A549 (cell line): ENCODE measurements around the gene MUC5AC. TPM values are rescaled to one million over a fixed set of nuclear protein-coding genes. Genes with fewer than 3 reads are reported as not detected.

Experiments used
- ATAC-seq, 2 experiments: fragments of 200-7000 bp in 1 of 2; fragments of >200 bp in 1 of 2; cut with Nextera tagmentation in 1 of 2; cut with Tn5 transposase in 1 of 2; 3 replicates each; pipeline versions ENCODE4 v1.8.0 to v1.9.1; 2018 to 2020; ENCODE audit warnings: mild to moderate bottlenecking in 1 of 2, moderate library complexity in 1 of 2
- CTCF ChIA-PET: fragments of 300-600 bp; sonication (Branson Sonifier 250); formaldehyde crosslinking; extraction: SDS; loops from one replicate; lab custom pipeline; 2021; ENCODE audit warnings: antibody characterized with exemption, inconsistent platforms; lab: Yijun Ruan, JAX
- POLR2A ChIA-PET: fragments of 350-600 bp; formaldehyde crosslinking; extraction: SDS; loops from one replicate; lab custom pipeline; 2021; ENCODE audit warnings: antibody characterized with exemption, inconsistent platforms; lab: Yijun Ruan, JAX
- DNase-seq, 2 experiments: peaks; one replicate each; pipeline versions ENCODE4 v3.0.0 to v3.0.0-alpha.2; 2011 to 2016; ENCODE audit warnings: low read depth in 1 of 2, low spot score in 1 of 2
- FAIRE-seq: peaks from 2 replicates; lab custom pipeline; 2011; peaks lifted over from hg19 to GRCh38; lab: Jason Lieb, UNC
- H3K27ac ChIP-seq, 2 experiments: fragments of >200 bp; sonication (Bioruptor Twin); formaldehyde crosslinking; 3 replicates each; pipeline ENCODE4 v1.5.1; 2016 to 2017
- H3K4me1 ChIP-seq: fragments of >200 bp; sonication (Bioruptor Twin); formaldehyde crosslinking; 3 replicates; pipeline ENCODE4 v1.6.1; 2016
- H3K4me2 ChIP-seq: fragments of >200 bp; sonication (Bioruptor Twin); formaldehyde crosslinking; 3 replicates; pipeline ENCODE4 v1.6.1; 2016
- H3K4me3 ChIP-seq: fragments of >200 bp; sonication (Bioruptor Twin); formaldehyde crosslinking; 3 replicates; pipeline ENCODE4 v1.5.1; 2016
- H3K9me3 ChIP-seq: fragments of >200 bp; sonication (Bioruptor Twin); formaldehyde crosslinking; 3 replicates; pipeline ENCODE4 v1.6.1; 2016
- CHD2 ChIP-seq: fragments of 150-350 bp; IDR thresholded peaks from 2 replicates; pipeline ENCODE4 v1.6.1; 2014; ENCODE audit warnings: low read length; ENCODE audit not compliant: partially characterized antibody
- CHD4 ChIP-seq: fragments of 200-600 bp; sonication (generic); IDR thresholded peaks from 2 replicates; pipeline ENCODE4 v1.6.1; 2016; ENCODE audit warnings: antibody characterized with exemption, mild to moderate bottlenecking, borderline replicate concordance
- EHF ChIP-seq: fragments of 250-450 bp; sonication (Bioruptor Pico); IDR thresholded peaks from 2 replicates; pipeline ENCODE4 v1.5.0; 2020; ENCODE audit warnings: mild to moderate bottlenecking
- ESRRA ChIP-seq: fragments of 150-350 bp; IDR thresholded peaks from 2 replicates; pipeline ENCODE4 v1.6.1; 2014; ENCODE audit warnings: mild to moderate bottlenecking, low read length, borderline replicate concordance
- GATA3 ChIP-seq: IDR thresholded peaks from 2 replicates; pipeline ENCODE4 v1.6.1; 2012; ENCODE audit warnings: borderline replicate concordance
- HDAC2 ChIP-seq: fragments of 200-600 bp; sonication (generic); IDR thresholded peaks from 2 replicates; pipeline ENCODE4 v1.6.1; 2016
- HES2 ChIP-seq: fragments of >200 bp; sonication (Bioruptor Twin); formaldehyde crosslinking; IDR thresholded peaks from 2 replicates; pipeline ENCODE4 v1.6.1; 2016
- HEYL ChIP-seq: fragments of 250-450 bp; sonication (Bioruptor Pico); IDR thresholded peaks from 2 replicates; pipeline ENCODE4 v1.8.0; 2021; ENCODE audit warnings: mild to moderate bottlenecking, moderate library complexity
- HOXB13 ChIP-seq: fragments of 250-450 bp; sonication (Bioruptor Pico); IDR thresholded peaks from 2 replicates; pipeline ENCODE4 v1.5.0; 2020; ENCODE audit warnings: low read depth, mild to moderate bottlenecking, moderate library complexity
- JUN ChIP-seq, 2 experiments: fragments of >200 bp; sonication (Bioruptor Twin); formaldehyde crosslinking; IDR thresholded peaks; 2 replicates in 1 of 2; 3 replicates in 1 of 2; pipeline ENCODE4 v1.6.1; 2016 to 2017
- MAFK ChIP-seq: fragments of 450-650 bp; IDR thresholded peaks from 2 replicates; pipeline ENCODE4 v1.6.1; 2014; ENCODE audit not compliant: partially characterized antibody
- NFE2L2 ChIP-seq: fragments of 150-350 bp; conservative IDR thresholded peaks from 2 replicates; pipeline ENCODE4 v1.6.1; 2014; ENCODE audit warnings: low read length
- NR3C1 ChIP-seq: fragments of >200 bp; sonication (Bioruptor Twin); formaldehyde crosslinking; IDR thresholded peaks from 3 replicates; pipeline ENCODE4 v1.6.1; 2017
- POLR2A ChIP-seq: IDR thresholded peaks from 2 replicates; pipeline ENCODE4 v1.6.1; 2012; ENCODE audit warnings: mild to moderate bottlenecking, low read length
- RAD21 ChIP-seq, 2 experiments: fragments of >200 bp in 1 of 2; sonication (Bioruptor Twin) in 1 of 2; formaldehyde crosslinking in 1 of 2; IDR thresholded peaks in 1 of 2; conservative IDR thresholded peaks in 1 of 2; 2 replicates in 1 of 2; 3 replicates in 1 of 2; pipeline ENCODE4 v1.6.1; 2012 to 2018; ENCODE audit warnings: inconsistent platforms in 1 of 2
- RCOR1 ChIP-seq: fragments of 150-350 bp; IDR thresholded peaks from 2 replicates; pipeline ENCODE4 v1.6.1; 2014; ENCODE audit warnings: antibody characterized with exemption, low read length, low read depth
- RFX5 ChIP-seq: fragments of 450-650 bp; IDR thresholded peaks from 2 replicates; pipeline ENCODE4 v1.7.1; 2014; ENCODE audit warnings: antibody characterized with exemption, mild to moderate bottlenecking, moderate library complexity
- RNF2 ChIP-seq: fragments of 200-600 bp; sonication (generic); IDR thresholded peaks from 2 replicates; pipeline ENCODE4 v1.6.1; 2016; ENCODE audit warnings: low read depth, mild to moderate bottlenecking, antibody characterized with exemption, moderate library complexity, borderline replicate concordance
- SREBF2 ChIP-seq: fragments of 450-650 bp; IDR thresholded peaks from 2 replicates; pipeline ENCODE4 v1.6.1; 2014; ENCODE audit warnings: mild to moderate bottlenecking, moderate library complexity
- USF2 ChIP-seq: fragments of 450-650 bp; IDR thresholded peaks from 2 replicates; pipeline ENCODE4 v1.6.1; 2014; ENCODE audit warnings: antibody characterized with exemption
- ZC3H11A ChIP-seq: fragments of 450-650 bp; IDR thresholded peaks from 2 replicates; pipeline ENCODE4 v1.6.1; 2014; ENCODE audit warnings: antibody characterized with exemption, mild to moderate bottlenecking
- ZFP36 ChIP-seq: fragments of 450-650 bp; IDR thresholded peaks from 2 replicates; pipeline ENCODE4 v1.6.1; 2014; ENCODE audit warnings: borderline replicate concordance; ENCODE audit not compliant: partially characterized antibody
- WGBS: methylation state at CpG from one replicate; pipeline ENCODE4 v1.1.6; 2017; ENCODE audit errors: missing lambda C conversion rate; 5-methylcytosine and 5-hydroxymethylcytosine counted together
- polyA plus RNA-seq, 4 experiments: library from polyadenylated mRNA; depleted of rRNA in 3 of 4; stranded (reverse); fragments of >200 nt; fragmentation: RNase III in 1 of 4; extraction: RNeasy Plus Mini Kit Qiagen cat#74134 plus additional on column Dnase treatment in 1 of 4; gene quantifications; 2 replicates in 3 of 4; 3 replicates in 1 of 4; pipeline ENCODE4 v1.2.3, GENCODE V29; 2011 to 2017

MUC5AC gene
- polyA plus RNA-seq, 2 of the 4 experiments (the other 2 are of a cell fraction), result 0.18 to 7.4 TPM

- no peak for TF ChIP-seq ZFP36
- no peak for TF ChIP-seq JUN (IDR thresholded peaks at IDR 0.05)
- no peak for TF ChIP-seq ESRRA
- no peak for TF ChIP-seq HDAC2
- TF ChIP-seq CHD2, result no peak
Observed at GRCh38 chr11:1197886-1198560, 40.3 kb downstream of the MUC5AC start.

GRCh38 chr11:1198561-1199240 is 40.9 kb downstream of the MUC5AC start:
- POLR2A ChIA-PET, result no interaction called here
- Histone ChIP-seq H3K9me3 (no peaks in the 10 kb centered on the region), H3K4me2 (no peak overlapping the region), H3K4me3 (no peak overlapping the region), H3K4me1 (peaks cover 17% of the 10 kb centered on the region), H3K27ac (peak overlapping the region in 1 of 2 experiments; percentile 35; a peak in 2 of 6 replicates)
- FAIRE-seq, result no peak
- CTCF ChIA-PET, result interaction anchor here (1.5 kb wide), 1 partner anchor 85 kb away, joined by 5 read pairs; no protein-coding TSS in a partner anchor
- WGBS, result 89% methylated on average over 20 of the region's 26 CpGs
- no peak for ATAC-seq
- DNase-seq, result no peak
- TF ChIP-seq MAFK, result no peak

More at GRCh38 chr11:1197886-1198560, 40.3 kb downstream of the MUC5AC start:
- H3K27ac ChIP-seq, result peak overlapping the region in 1 of 2 experiments; percentile 35; a peak in 1 of 6 replicates
- 80% methylated on average over 24 of the region's 33 CpGs for WGBS
- H3K9me3 ChIP-seq, result no peaks in the 10 kb centered on the region
- CTCF ChIA-PET, result no interaction called here
- no peak overlapping the region for H3K4me3 ChIP-seq
- FAIRE-seq, result no peak
- peak in 1 of 2 experiments; percentile 29; a peak in 2 of 6 replicates for ATAC-seq
- POLR2A ChIA-PET, result no interaction called here
- DNase-seq, result no peak
- H3K4me1 ChIP-seq, result peaks cover 10% of the 10 kb centered on the region
- no peak overlapping the region for H3K4me2 ChIP-seq

GRCh38 chr11:1199241-1199750 is 41.5 kb downstream of the MUC5AC start:
- no peak overlapping the region for H3K4me3 ChIP-seq
- H3K27ac ChIP-seq, result peak overlapping the region in 1 of 2 experiments; percentile 35; a peak in 1 of 6 replicates
- DNase-seq (no peak), FAIRE-seq (no peak), ATAC-seq (no peak)
- no peak for TF ChIP-seq HDAC2
- TF ChIP-seq NR3C1, result no peak
- TF ChIP-seq CHD4, result no peak
- TF ChIP-seq JUN (IDR thresholded peaks at IDR 0.05), result no peak
- TF ChIP-seq HEYL (CRISPR knock-in tag), result no peak
- no peak for TF ChIP-seq RFX5
- no peak for TF ChIP-seq ZC3H11A
- no peak for TF ChIP-seq POLR2A
- no peak for TF ChIP-seq EHF (CRISPR knock-in tag)
- TF ChIP-seq HOXB13 (CRISPR knock-in tag), result no peak
- TF ChIP-seq RCOR1, result no peak
- TF ChIP-seq RNF2, result no peak
- no peak for TF ChIP-seq ESRRA
- TF ChIP-seq NFE2L2, result no peak
- TF ChIP-seq GATA3, result no peak
- TF ChIP-seq SREBF2, result no peak
- TF ChIP-seq RAD21 (conservative IDR thresholded peaks at IDR 0.05 in 1 of 2, IDR thresholded peaks at IDR 0.05 in 1 of 2), result no peak
- no peak for TF ChIP-seq HES2
- TF ChIP-seq USF2, result no peak
- ChIA-PET POLR2A (no interaction called here), CTCF (interaction anchor here (1.0 to 5.5 kb wide), 5 partner anchors 11 to 316 kb away, joined by 4 to 34 read pairs (median 4); no protein-coding TSS in a partner anchor)
- 88% methylated on average over 10 of the region's 27 CpGs for WGBS
- no peak overlapping the region for H3K4me2 ChIP-seq
- peaks cover 18% of the 10 kb centered on the region for H3K4me1 ChIP-seq
- no peaks in the 10 kb centered on the region for H3K9me3 ChIP-seq
